Measurements from ENCODE around the gene FRAS1.
"Not testable (repeated sequence)": the region's sequence is repeated elsewhere in the genome, so short reads cannot be mapped to it uniquely, and the experiment has no call there.

FRAS1 gene, protein sequence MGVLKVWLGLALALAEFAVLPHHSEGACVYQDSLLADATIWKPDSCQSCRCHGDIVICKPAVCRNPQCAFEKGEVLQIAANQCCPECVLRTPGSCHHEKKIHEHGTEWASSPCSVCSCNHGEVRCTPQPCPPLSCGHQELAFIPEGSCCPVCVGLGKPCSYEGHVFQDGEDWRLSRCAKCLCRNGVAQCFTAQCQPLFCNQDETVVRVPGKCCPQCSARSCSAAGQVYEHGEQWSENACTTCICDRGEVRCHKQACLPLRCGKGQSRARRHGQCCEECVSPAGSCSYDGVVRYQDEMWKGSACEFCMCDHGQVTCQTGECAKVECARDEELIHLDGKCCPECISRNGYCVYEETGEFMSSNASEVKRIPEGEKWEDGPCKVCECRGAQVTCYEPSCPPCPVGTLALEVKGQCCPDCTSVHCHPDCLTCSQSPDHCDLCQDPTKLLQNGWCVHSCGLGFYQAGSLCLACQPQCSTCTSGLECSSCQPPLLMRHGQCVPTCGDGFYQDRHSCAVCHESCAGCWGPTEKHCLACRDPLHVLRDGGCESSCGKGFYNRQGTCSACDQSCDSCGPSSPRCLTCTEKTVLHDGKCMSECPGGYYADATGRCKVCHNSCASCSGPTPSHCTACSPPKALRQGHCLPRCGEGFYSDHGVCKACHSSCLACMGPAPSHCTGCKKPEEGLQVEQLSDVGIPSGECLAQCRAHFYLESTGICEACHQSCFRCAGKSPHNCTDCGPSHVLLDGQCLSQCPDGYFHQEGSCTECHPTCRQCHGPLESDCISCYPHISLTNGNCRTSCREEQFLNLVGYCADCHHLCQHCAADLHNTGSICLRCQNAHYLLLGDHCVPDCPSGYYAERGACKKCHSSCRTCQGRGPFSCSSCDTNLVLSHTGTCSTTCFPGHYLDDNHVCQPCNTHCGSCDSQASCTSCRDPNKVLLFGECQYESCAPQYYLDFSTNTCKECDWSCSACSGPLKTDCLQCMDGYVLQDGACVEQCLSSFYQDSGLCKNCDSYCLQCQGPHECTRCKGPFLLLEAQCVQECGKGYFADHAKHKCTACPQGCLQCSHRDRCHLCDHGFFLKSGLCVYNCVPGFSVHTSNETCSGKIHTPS (N-terminal part only)

DNA sequence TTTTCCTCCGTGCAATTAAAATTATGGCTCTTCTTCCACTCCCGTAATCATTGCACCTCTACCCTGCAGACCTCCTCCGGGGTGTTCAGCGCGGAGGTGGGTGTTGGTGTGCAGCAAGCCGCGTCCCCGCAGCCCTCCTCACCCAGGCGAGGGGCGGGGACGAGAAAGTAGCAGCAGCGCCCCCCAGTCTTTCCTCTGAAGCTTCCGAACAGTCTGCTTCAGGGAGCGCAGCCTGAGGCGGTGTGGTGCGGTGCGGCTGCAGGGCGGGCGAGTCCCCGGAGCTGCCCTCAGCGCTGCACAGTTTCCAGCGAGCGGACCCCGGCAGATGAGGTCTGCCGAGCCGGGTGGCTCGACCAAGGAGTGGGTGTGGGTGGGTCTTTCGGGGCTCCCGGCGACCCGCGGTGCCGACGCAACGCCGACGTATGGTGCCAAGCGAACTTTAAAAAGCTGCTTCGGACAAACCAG lies at the start of gene FRAS1:
FRAS1 (plus strand) TSS at position 189 of the 465 bp plus-strand sequence. CDS start 687 bp downstream, outside the sequence.
- H3K4me3 ChIP-seq (ENCODE audit: low read depth, low read length), result peak within 1 kb of the TSS; percentile 51
- TF ChIP-seq, protein P1, sequence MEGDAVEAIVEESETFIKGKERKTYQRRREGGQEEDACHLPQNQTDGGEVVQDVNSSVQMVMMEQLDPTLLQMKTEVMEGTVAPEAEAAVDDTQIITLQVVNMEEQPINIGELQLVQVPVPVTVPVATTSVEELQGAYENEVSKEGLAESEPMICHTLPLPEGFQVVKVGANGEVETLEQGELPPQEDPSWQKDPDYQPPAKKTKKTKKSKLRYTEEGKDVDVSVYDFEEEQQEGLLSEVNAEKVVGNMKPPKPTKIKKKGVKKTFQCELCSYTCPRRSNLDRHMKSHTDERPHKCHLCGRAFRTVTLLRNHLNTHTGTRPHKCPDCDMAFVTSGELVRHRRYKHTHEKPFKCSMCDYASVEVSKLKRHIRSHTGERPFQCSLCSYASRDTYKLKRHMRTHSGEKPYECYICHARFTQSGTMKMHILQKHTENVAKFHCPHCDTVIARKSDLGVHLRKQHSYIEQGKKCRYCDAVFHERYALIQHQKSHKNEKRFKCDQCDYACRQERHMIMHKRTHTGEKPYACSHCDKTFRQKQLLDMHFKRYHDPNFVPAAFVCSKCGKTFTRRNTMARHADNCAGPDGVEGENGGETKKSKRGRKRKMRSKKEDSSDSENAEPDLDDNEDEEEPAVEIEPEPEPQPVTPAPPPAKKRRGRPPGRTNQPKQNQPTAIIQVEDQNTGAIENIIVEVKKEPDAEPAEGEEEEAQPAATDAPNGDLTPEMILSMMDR (IDR thresholded peaks at IDR 0.05; ENCODE audit: low read depth, low read length, missing control alignments), result no peak

DNA sequence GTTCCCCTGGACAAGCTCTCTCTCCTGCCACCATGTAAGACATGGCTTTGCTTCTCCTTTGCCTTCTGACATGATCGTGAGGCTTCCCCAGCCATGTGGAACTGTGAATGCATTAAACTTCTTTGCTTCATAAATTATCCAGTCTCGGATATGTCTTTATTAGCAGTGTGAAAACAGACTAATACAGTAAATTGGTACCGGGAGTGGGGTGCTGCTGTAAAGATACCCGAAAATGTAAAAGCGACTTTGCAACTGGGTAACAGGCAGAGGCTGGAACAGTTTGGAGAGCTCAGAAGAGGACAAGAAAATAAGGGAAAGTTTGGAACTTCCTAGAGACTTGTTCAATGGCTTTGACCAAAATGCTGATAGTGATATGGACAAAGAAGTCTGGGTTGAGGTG lies 46.1 kb upstream of the FRAS1 start:
- not testable (repeated sequence) for DNase-seq (ENCODE audit: low read depth); H3K4me3 ChIP-seq (ENCODE audit: low read depth, low read length)

More for the DNA sequence above, at the start of gene FRAS1:
- DNase-seq (ENCODE audit: low read depth), result no peak

DNA sequence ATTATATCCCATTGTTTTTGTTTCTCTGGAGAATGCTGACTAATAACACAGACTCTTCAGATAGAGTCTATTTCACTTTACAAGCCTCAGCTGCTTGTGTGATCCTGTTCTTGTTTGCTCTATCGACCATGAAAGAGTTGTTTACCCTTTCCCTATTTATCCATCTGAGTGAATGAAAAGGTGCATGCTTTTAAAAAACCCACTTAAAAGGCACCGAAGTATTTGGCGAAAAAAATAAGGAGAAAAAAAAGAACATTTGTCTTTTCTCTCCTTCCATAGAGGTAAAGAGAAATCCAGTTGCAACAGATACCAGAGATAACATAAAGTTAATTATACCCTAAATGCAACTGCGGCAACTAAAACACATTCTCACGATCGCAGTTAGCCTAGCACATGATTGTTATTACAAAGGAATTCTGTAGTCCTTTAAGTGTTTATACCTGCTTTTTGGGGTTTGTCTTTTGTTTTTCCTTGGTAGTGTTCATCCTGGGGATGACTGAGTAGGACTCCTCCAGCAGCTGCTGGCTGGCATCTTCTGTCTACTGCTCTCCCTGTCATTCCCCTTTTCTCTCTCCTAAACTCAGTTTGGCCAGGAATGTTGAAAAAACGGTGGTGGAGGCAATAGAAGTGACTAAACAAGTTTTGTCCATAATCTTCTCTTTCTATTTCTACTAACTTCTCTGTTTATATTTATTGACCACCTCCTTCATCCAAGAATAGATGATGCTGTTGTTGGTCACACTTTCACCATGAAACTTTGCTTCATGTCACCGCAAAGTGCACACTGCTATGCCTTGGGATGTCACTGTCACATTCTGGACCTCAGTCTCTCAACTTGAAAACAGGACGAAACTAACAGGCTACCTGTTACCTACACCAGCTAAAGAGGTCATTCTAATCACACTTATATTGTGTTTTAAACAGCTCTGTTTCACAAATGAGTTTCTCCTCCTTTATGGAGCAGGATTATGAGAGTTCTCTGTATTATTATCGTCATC lies 41.9 kb upstream of the FRAS1 start:
- no peak for DNase-seq (ENCODE audit: low read depth)
- H3K4me3 ChIP-seq (ENCODE audit: low read depth, low read length), result no peak overlapping the region
- TF ChIP-seq, protein P1 (IDR thresholded peaks at IDR 0.05; ENCODE audit: low read depth, low read length, missing control alignments), result no peak

DNA sequence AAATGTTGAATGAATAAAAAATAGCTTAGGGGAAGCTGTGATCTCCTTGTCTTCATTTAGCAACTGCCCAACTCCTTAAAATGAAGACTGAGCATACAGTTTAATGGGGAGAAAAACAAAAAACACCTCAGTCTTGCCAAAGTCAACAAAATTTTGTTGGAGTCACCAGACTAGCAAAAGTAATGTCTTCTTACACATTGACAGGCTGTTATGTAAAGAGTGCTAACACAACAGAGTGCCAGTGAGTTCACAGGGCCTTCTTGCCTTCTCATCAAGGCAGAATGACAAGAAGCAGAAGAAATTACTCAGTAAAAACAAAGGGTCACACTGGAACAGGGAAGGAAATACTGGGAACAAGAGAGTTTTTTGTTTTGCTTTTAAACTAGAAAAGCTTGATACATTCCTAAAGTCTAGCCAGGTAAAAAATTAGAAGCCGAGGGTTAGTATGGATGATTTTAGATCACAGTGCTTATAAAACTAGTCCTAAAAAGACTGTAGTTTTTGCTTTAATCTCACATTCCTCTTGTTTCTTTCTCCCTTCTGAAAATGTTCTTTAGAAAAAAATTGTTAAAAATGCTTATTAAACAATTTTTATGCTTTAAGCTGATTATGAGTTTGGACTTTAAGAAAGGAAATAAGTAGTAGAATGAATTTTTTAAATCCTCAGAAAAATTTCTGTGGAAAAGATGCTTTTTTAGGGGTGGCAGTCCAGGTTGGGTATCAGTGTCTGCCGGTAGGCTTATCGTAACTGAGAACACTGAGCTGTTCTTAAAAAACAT lies 38.7 kb upstream of the FRAS1 start:
- DNase-seq (ENCODE audit: low read depth), result no peak
- TF ChIP-seq, protein P1 (IDR thresholded peaks at IDR 0.05; ENCODE audit: low read depth, low read length, missing control alignments), result no peak
- H3K4me3 ChIP-seq (ENCODE audit: low read depth, low read length), result no peak overlapping the region

DNA sequence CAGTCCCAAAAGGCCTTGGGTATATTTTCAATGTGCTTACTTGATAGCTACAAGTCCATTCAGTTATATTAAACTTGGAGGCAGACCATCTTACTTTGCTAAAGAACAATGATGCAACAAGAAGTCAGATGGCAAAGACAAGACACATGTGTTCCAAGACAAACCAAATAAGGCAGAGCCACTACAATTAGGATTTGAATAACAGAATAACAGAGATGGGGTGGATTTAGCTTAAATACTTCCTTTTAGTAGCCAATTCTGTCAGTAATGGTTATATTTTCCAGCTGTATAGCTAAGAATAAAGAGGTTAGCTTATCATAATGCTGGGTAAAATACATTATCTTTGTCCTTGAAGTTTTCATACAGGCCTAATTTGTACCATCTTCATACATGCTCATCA lies 37.7 kb upstream of the FRAS1 start:
- TF ChIP-seq, protein P1 (IDR thresholded peaks at IDR 0.05; ENCODE audit: low read depth, low read length, missing control alignments), result no peak
- H3K4me3 ChIP-seq (ENCODE audit: low read depth, low read length), result no peak overlapping the region
- no peak for DNase-seq (ENCODE audit: low read depth)

DNA sequence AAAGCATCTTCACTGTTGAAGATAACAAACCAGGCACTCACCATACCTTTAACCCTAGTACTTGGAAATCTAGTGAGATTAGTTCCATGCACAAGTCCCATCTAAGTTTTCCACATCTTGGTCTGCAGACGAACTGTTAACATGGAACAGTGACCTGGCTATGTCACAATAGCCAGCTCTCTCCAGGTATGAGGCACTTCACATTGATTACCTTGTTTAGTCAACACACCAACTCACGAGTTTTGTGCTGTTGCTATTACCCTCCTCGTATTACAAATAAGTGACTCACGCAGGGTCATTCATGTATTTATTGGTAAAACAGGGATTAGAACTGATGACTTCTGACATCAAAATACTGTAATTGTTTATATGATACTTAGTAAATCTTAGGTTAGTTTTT lies 36.4 kb upstream of the FRAS1 start:
- TF ChIP-seq, protein P1 (IDR thresholded peaks at IDR 0.05; ENCODE audit: low read depth, low read length, missing control alignments), result no peak
- no peak overlapping the region for H3K4me3 ChIP-seq (ENCODE audit: low read depth, low read length)
- no peak for DNase-seq (ENCODE audit: low read depth)
